ENCODE results near the gene IPO11. TPM values are rescaled to one million over a fixed set of nuclear protein-coding genes. Genes with fewer than 3 reads are reported as not detected.

Gene IPO11
- total RNA-seq, 4 donors from 2014 or later: 12.0 to 23.7 (median 20.8) TPM

- no peak overlapping the region for H3K4me3 ChIP-seq
- no peak for TF ChIP-seq CTCF (IDR thresholded peaks at IDR 0.05)
- no peak for TF ChIP-seq POLR2AphosphoS5 (IDR thresholded peaks at IDR 0.05)
- TF ChIP-seq EP300 (IDR thresholded peaks at IDR 0.05): no peak
- no peak for TF ChIP-seq POLR2A (IDR thresholded peaks at IDR 0.05)
- WGBS: 93% methylated on average over 1 of the region's 1 CpG
Measured at GRCh38 chr5:62486672-62487071, 74.1 kb downstream of the IPO11 start.

DNA sequence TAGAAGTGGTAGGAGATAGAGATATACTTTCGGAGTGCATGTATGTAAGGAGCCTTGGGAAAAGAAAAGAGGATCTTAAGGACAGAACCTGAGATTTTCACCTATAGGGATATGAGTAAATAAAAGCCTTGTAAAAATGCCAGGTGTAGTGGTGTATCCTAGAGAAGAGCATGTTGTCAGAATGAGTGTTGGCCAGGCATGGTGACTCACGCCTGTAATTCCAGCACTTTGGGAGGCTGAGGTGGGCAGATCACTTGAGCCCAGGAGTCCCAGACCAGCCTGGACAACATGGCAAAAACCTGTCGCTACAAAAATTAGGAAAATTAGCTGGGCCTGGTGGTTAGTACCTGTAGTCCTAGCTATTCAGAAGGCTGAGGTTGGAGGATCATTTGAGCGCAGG is 76.0 kb downstream of the IPO11 start:
- Histone ChIP-seq H3K36me3 (peaks cover 36% of the 10 kb centered on the region), H3K27me3 (no peaks in the 10 kb centered on the region), H3K27ac (no peak overlapping the region), H3K4me1 (no peaks in the 10 kb centered on the region), H3K4me3 (no peak overlapping the region), H3K9me3 (no peaks in the 10 kb centered on the region)
- TF ChIP-seq CTCF (IDR thresholded peaks at IDR 0.05) (no peak), EP300 (IDR thresholded peaks at IDR 0.05) (no peak), POLR2A (IDR thresholded peaks at IDR 0.05) (no peak), POLR2AphosphoS5 (IDR thresholded peaks at IDR 0.05) (no peak)
- 84% methylated on average over 4 of the region's 4 CpGs for WGBS
- no peak for DNase-seq (ENCODE audit: low spot score in 2 of 2)

More at GRCh38 chr5:62486672-62487071, 74.1 kb downstream of the IPO11 start:
- Histone ChIP-seq H3K36me3 (peaks cover 28% of the 10 kb centered on the region), H3K27ac (no peak overlapping the region), H3K27me3 (no peaks in the 10 kb centered on the region), H3K4me1 (no peaks in the 10 kb centered on the region), H3K9me3 (no peaks in the 10 kb centered on the region)
- DNase-seq (ENCODE audit: low spot score in 2 of 2): no peak

GRCh38 chr5:62489471-62489870 is 76.9 kb downstream of the IPO11 start:
- Histone ChIP-seq H3K36me3 (peaks cover 36% of the 10 kb centered on the region), H3K27ac (no peak overlapping the region), H3K27me3 (no peaks in the 10 kb centered on the region), H3K4me1 (no peaks in the 10 kb centered on the region), H3K4me3 (no peak overlapping the region), H3K9me3 (no peaks in the 10 kb centered on the region)
- TF ChIP-seq CTCF (IDR thresholded peaks at IDR 0.05): no peak
- no peak for TF ChIP-seq EP300 (IDR thresholded peaks at IDR 0.05)
- no peak for TF ChIP-seq POLR2AphosphoS5 (IDR thresholded peaks at IDR 0.05)
- TF ChIP-seq POLR2A (IDR thresholded peaks at IDR 0.05): no peak
- DNase-seq (ENCODE audit: low spot score in 2 of 2): no peak
- WGBS: 53% methylated on average over 1 of the region's 1 CpG

- H3K4me1 ChIP-seq: no peaks in the 10 kb centered on the region
- H3K27ac ChIP-seq: no peak overlapping the region
- WGBS: 97% methylated on average over 1 of the region's 1 CpG
- no peaks in the 10 kb centered on the region for H3K27me3 ChIP-seq
- peaks cover 50% of the 10 kb centered on the region for H3K36me3 ChIP-seq
- no peak for DNase-seq (ENCODE audit: low spot score in 2 of 2)
- H3K4me3 ChIP-seq: no peak overlapping the region
- H3K9me3 ChIP-seq: no peaks in the 10 kb centered on the region
- TF ChIP-seq EP300 (IDR thresholded peaks at IDR 0.05) (no peak), CTCF (IDR thresholded peaks at IDR 0.05) (no peak), POLR2A (IDR thresholded peaks at IDR 0.05) (no peak), POLR2AphosphoS5 (IDR thresholded peaks at IDR 0.05) (no peak)
Measured at GRCh38 chr5:62494772-62495171, 82.2 kb downstream of the IPO11 start.

GRCh38 chr5:62496876-62497275 is 84.3 kb downstream of the IPO11 start:
- WGBS: 97% methylated on average over 7 of the region's 7 CpGs
- no peaks in the 10 kb centered on the region for H3K9me3 ChIP-seq
- H3K27ac ChIP-seq: no peak overlapping the region
- H3K4me1 ChIP-seq: no peaks in the 10 kb centered on the region
- TF ChIP-seq CTCF (IDR thresholded peaks at IDR 0.05) (no peak), EP300 (IDR thresholded peaks at IDR 0.05) (no peak), POLR2AphosphoS5 (IDR thresholded peaks at IDR 0.05) (no peak), POLR2A (IDR thresholded peaks at IDR 0.05) (no peak)
- H3K36me3 ChIP-seq: peaks cover 40% of the 10 kb centered on the region
- DNase-seq (ENCODE audit: low spot score in 2 of 2): no peak
- no peak overlapping the region for H3K4me3 ChIP-seq
- H3K27me3 ChIP-seq: no peaks in the 10 kb centered on the region

Data from suprapubic skin (tissue), 4 donors.